ENCODE results near the gene COX8C. TPM values are rescaled to one million over a fixed set of nuclear protein-coding genes. Genes with fewer than 3 reads are reported as not detected.

COX8C gene
- not detected in 5 replicates for total RNA-seq (2022; extraction: Qiagen RNA extraction)

GRCh38 chr14:93346926-93347721, at the start of gene COX8C:
COX8C (plus strand) TSS chr14:93347182; CDS start chr14:93347269, 87 bp downstream.

GRCh38 chr14:93332853-93333630, 13.9 kb upstream of the COX8C start, which contains the start of gene BTBD7:
BTBD7 (minus strand) TSS chr14:93333036; CDS start chr14:93296051, 36,985 bp downstream.

Other genes with a start within 250 kb of the COX8C start
- gene ITPK1, start 231.3 kb upstream of the COX8C start, total RNA-seq (2022; extraction: Qiagen RNA extraction) = 46.1 to 57.9 TPM (median 53.5 TPM) in 5 replicates
- 11.7 to 16.6 TPM (median 12.8 TPM) in 5 replicates for gene MOAP1, start 162.3 kb upstream of the COX8C start, total RNA-seq (2022; extraction: Qiagen RNA extraction)
- 34.3 to 41.7 TPM (median 35.4 TPM) in 5 replicates for gene LYSET, start 161.9 kb upstream of the COX8C start, total RNA-seq (2022; extraction: Qiagen RNA extraction)
- gene GON7, start 140.1 kb upstream of the COX8C start, total RNA-seq (2022; extraction: Qiagen RNA extraction) = 13.4 to 17.6 TPM (median 15.1 TPM) in 5 replicates
- gene UBR7, start 139.9 kb upstream of the COX8C start, total RNA-seq (2022; extraction: Qiagen RNA extraction) = 24.3 to 29.8 TPM (median 25.9 TPM) in 5 replicates
- 9.7 to 12.6 TPM (median 11.9 TPM) in 5 replicates for gene BTBD7, start 14.1 kb upstream of the COX8C start, total RNA-seq (2022; extraction: Qiagen RNA extraction)
- 0.01 to 0.02 TPM (median 0.02 TPM) in 4 of 5 replicates, not detected in the other for gene UNC79, start 83.8 kb downstream of the COX8C start, total RNA-seq (2022; extraction: Qiagen RNA extraction)

Measured in A549 treated with CORT108297 at 1 μM for 4 hours (cell line).